HEK293 (cell line): ENCODE measurements around the gene PICALM.

ENCODE experiments used
- ATF2 ChIP-seq: fragments of 450-650 bp; formaldehyde crosslinking; IDR thresholded peaks from 2 replicates; pipeline ENCODE4 v1.5.1; 2016; ENCODE audit warnings: missing biosample characterization, missing genetic modification characterization, low read depth
- BCL11A ChIP-seq: fragments of 450-650 bp; formaldehyde crosslinking; IDR thresholded peaks from 2 replicates; pipeline ENCODE4 v1.5.1; 2016; ENCODE audit warnings: low read depth, missing biosample characterization, missing genetic modification characterization
- ELK4 ChIP-seq: IDR thresholded peaks from 2 replicates; pipeline ENCODE4 v1.6.1; 2011; ENCODE audit warnings: mild to moderate bottlenecking, low read depth, low read length, borderline replicate concordance
- HOXD13 ChIP-seq: sonication (generic); formaldehyde crosslinking; IDR thresholded peaks from 2 replicates; pipeline ENCODE4 v1.8.0; 2022; ENCODE audit warnings: missing genetic modification reagents, borderline replicate concordance
- PATZ1 ChIP-seq: fragments of 450-650 bp; formaldehyde crosslinking; IDR thresholded peaks from 2 replicates; pipeline ENCODE4 v1.5.1; 2016; ENCODE audit warnings: missing biosample characterization, missing genetic modification characterization
- REPIN1 ChIP-seq: fragments of 450-650 bp; formaldehyde crosslinking; IDR thresholded peaks from 2 replicates; pipeline ENCODE4 v1.5.1; 2017; ENCODE audit warnings: missing biosample characterization, missing genetic modification characterization, low read depth
- REST ChIP-seq: fragments of 450-650 bp; formaldehyde crosslinking; IDR thresholded peaks from 2 replicates; pipeline ENCODE4 v1.5.1; 2016; ENCODE audit warnings: missing biosample characterization, missing genetic modification characterization
- SP7 ChIP-seq: fragments of 450-650 bp; formaldehyde crosslinking; IDR thresholded peaks from 2 replicates; pipeline ENCODE4 v1.5.1; 2016; ENCODE audit warnings: missing biosample characterization, missing genetic modification characterization
- ZBTB20 ChIP-seq: fragments of 450-650 bp; formaldehyde crosslinking; IDR thresholded peaks from 2 replicates; pipeline ENCODE4 v1.5.1; 2016; ENCODE audit warnings: missing biosample characterization, missing genetic modification characterization
- ZNF112 ChIP-seq: fragments of 450-650 bp; formaldehyde crosslinking; IDR thresholded peaks from 2 replicates; pipeline ENCODE4 v1.5.0; 2017; ENCODE audit warnings: missing biosample characterization, missing genetic modification characterization
- ZNF138 ChIP-seq: fragments of 450-650 bp; formaldehyde crosslinking; IDR thresholded peaks from 2 replicates; pipeline ENCODE4 v1.5.1; 2016; ENCODE audit warnings: missing biosample characterization, missing genetic modification characterization, borderline replicate concordance
- ZNF776 ChIP-seq: fragments of 450-650 bp; formaldehyde crosslinking; IDR thresholded peaks from 2 replicates; pipeline ENCODE4 v1.5.0; 2017; ENCODE audit warnings: missing biosample characterization, missing genetic modification characterization, borderline replicate concordance
- TF ChIP-seq, protein P1 (sequence below): fragments of 450-650 bp; formaldehyde crosslinking; IDR thresholded peaks from 2 replicates; pipeline ENCODE4 v1.5.1; 2016; ENCODE audit warnings: missing biosample characterization, missing genetic modification characterization
- TF ChIP-seq, protein P2 (sequence below): fragments of 450-650 bp; formaldehyde crosslinking; conservative IDR thresholded peaks from 2 replicates; pipeline ENCODE4 v1.5.1; 2016; ENCODE audit warnings: low read depth, missing biosample characterization, missing genetic modification characterization

DNA sequence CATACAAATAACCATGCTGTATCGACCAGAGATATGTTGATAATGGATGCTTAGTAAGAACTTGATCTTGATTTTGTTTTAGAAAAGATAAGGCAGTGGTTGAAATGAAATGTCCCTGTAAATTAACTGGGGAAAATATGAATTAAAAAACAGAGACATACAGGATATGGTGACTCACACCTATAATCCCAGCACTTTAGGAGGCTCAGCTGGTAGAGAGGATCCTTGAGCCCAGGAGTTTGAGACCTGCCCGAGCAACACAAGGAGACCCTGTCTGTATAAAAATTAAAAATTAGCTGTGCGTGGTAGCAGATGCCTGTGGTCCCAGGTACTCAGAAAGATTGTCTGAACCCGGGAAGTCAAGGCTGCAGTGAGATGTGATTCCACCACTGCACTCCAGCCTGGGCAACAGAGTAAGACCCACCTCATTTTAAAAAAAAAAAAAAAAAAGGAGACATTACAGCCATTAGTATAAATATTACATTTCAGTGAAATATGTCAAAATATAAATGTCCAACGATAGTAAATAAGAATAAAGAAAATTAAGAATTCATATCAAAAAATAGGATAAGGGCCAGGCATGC lies 4.6 kb downstream of the PICALM start:
- TF ChIP-seq SP7 (no peak), REST (no peak), ZBTB20 (no peak), BCL11A (tag by site-specific recombination) (no peak), ZNF138 (tag by site-specific recombination) (no peak), HOXD13 (CRISPR knock-in tag) (no peak), REPIN1 (no peak), ZNF112 (tag by site-specific recombination) (no peak), ZNF776 (tag by site-specific recombination) (no peak), PATZ1 (tag by site-specific recombination) (no peak), ATF2 (tag by site-specific recombination) (no peak), ELK4 (no peak)
- TF ChIP-seq, protein P1, sequence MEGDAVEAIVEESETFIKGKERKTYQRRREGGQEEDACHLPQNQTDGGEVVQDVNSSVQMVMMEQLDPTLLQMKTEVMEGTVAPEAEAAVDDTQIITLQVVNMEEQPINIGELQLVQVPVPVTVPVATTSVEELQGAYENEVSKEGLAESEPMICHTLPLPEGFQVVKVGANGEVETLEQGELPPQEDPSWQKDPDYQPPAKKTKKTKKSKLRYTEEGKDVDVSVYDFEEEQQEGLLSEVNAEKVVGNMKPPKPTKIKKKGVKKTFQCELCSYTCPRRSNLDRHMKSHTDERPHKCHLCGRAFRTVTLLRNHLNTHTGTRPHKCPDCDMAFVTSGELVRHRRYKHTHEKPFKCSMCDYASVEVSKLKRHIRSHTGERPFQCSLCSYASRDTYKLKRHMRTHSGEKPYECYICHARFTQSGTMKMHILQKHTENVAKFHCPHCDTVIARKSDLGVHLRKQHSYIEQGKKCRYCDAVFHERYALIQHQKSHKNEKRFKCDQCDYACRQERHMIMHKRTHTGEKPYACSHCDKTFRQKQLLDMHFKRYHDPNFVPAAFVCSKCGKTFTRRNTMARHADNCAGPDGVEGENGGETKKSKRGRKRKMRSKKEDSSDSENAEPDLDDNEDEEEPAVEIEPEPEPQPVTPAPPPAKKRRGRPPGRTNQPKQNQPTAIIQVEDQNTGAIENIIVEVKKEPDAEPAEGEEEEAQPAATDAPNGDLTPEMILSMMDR (tag by site-specific recombination) = no peak
- TF ChIP-seq, protein P2, sequence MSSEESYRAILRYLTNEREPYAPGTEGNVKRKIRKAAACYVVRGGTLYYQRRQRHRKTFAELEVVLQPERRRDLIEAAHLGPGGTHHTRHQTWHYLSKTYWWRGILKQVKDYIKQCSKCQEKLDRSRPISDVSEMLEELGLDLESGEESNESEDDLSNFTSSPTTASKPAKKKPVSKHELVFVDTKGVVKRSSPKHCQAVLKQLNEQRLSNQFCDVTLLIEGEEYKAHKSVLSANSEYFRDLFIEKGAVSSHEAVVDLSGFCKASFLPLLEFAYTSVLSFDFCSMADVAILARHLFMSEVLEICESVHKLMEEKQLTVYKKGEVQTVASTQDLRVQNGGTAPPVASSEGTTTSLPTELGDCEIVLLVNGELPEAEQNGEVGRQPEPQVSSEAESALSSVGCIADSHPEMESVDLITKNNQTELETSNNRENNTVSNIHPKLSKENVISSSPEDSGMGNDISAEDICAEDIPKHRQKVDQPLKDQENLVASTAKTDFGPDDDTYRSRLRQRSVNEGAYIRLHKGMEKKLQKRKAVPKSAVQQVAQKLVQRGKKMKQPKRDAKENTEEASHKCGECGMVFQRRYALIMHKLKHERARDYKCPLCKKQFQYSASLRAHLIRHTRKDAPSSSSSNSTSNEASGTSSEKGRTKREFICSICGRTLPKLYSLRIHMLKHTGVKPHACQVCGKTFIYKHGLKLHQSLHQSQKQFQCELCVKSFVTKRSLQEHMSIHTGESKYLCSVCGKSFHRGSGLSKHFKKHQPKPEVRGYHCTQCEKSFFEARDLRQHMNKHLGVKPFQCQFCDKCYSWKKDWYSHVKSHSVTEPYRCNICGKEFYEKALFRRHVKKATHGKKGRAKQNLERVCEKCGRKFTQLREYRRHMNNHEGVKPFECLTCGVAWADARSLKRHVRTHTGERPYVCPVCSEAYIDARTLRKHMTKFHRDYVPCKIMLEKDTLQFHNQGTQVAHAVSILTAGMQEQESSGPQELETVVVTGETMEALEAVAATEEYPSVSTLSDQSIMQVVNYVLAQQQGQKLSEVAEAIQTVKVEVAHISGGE (tag by site-specific recombination) = no peak
